Right ventricle myocardium superior (tissue), 1 donor: ENCODE data around the gene EIF4G3. TPM values are rescaled to one million over a fixed set of nuclear protein-coding genes. Genes with fewer than 3 reads are reported as not detected.
"Not testable (repeated sequence)": the region's sequence is repeated elsewhere in the genome, so short reads cannot be mapped to it uniquely, and the experiment has no call there.

ENCODE experiments used
- ATAC-seq: fragments of 200-7000 bp; cut with Tn5 transposase; one replicate; pipeline ENCODE4 v1.9.1; 2020; ENCODE audit warnings: mild to moderate bottlenecking; ENCODE audit not compliant: poor library complexity
- DNase-seq: peaks from one replicate; pipeline ENCODE4 v3.0.0-alpha.2; 2020
- intact Hi-C: fragments of 100-400 bp; cut with DNase I; formaldehyde crosslinking; loops from one replicate; pipeline ENCODE4 v1.11.2; 2022
- total RNA-seq: library from RNA; stranded (reverse); fragmentation: NEBNext Ultra II Directional; extraction: Animal tissue kit (Norgen Biotek cat#: 25700); gene quantifications from one replicate; pipeline ENCODE4 v1.2.1, GENCODE V29; 2021
- donor health status: DM: no; HTN: yes; CAD: no; lungs with severe emphysema.

EIF4G3 gene
- total RNA-seq, 1 donor from 2014 or later: 24.7 TPM

DNA sequence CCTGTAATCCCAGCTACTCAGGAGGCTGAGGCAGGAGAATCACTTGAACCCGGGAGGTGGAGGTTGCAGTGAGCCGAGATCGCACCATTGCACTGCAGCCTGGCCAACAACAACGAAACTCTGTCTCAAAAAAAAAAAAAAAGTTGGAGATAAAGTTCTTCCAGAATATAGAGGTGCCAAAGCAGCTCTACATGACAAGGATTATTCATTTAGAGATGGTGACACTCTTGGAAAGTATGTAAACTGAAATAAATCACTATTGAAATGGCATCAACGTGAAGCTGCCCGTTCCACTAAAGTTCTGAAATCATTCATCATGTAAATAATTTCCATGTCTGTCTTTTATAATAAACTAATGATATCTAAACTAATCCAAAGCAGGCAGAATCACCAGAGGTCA, 14.9 kb downstream of the EIF4G3 start:
- ATAC-seq: no peak
- DNase-seq: no peak
- intact Hi-C loops: no loop called here

DNA sequence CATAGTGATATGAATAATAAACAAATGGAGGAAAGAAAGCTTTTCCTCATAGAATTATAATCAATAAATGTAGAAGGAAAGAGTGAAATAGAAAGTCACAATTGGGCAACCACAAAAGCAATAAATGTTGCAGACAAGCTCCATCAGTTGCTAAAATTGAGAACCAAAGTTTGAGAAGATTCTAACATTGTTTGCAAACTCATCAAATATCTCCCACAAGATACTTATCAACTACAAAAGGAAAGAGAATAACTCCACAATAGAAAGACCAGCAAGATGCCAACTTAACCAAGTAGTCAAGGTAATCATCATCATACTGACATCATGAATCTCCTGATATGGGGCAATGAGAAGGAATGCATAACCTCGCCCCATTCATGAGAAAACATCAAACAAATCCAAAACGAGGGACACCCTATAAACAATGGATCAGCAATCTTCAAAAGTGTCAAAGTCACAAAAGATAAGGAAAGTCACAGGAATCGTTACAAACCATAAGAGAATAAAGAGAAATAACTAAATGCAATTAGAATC, 16.4 kb downstream of the EIF4G3 start:
- intact Hi-C loops: no loop called here
- no peak for ATAC-seq
- DNase-seq: no peak

DNA sequence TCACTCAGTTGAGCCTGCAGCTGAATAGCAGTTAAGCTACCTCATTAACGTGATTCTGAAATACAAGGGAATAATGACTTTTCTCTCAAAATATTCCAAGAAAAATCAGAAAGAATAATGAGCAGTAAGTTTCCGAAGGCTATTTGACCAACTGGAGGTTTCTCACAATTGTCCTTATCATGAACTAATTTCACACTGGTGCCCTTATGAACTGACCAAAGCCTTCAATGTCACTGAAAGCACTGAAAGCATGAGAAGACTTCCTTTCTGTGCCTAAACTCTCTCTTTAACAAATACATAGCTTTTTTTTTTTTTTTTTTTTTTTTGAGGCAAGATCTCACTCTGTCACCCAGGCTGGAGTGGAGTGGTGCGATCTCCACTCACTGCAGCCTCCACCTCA, 18.8 kb downstream of the EIF4G3 start:
- ATAC-seq: no peak
- intact Hi-C loops: no loop called here
- no peak for DNase-seq

DNA sequence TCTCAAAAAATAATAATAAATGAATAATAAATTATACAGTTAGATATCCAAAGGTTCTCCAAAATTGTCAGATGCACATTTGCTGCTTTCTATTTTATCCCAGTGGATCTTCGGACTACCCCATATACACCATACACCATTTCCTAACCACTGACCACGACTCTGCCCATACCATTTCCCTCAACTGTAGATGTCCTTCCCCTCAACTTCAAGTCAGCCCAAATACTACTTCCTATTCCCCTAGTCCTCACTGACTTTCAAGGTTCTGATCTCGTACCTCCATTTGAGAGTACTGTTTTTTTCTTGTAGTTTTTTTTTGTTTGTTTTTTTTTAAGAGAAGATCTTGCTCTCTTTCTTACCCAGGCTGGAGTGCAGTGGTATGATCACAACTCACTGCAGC, 19.6 kb downstream of the EIF4G3 start:
- intact Hi-C loops: no loop called here
- no peak for DNase-seq

DNA sequence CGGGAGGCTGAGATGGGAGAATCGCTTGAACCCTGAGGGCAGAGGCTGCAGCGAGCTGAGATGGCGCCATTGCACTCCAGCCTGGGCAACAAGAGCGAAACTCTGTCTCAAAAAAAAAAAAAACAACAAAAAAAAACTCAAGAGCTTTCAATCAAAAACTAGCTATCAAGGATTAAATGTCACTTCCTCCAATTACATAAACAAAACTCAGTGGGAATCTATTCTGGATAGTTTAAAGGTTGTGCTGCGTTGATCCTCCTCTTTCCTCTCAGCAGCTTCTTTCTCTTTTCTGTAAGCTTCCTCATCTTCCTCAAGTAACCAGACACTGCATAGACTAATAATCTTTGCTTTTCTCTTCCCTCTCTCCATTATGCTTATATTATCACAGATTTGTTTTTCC, 20.7 kb downstream of the EIF4G3 start:
- DNase-seq: no peak
- ATAC-seq: no peak
- intact Hi-C loops: no loop called here

More for the DNA sequence above, 19.6 kb downstream of the EIF4G3 start:
- no peak for ATAC-seq

DNA sequence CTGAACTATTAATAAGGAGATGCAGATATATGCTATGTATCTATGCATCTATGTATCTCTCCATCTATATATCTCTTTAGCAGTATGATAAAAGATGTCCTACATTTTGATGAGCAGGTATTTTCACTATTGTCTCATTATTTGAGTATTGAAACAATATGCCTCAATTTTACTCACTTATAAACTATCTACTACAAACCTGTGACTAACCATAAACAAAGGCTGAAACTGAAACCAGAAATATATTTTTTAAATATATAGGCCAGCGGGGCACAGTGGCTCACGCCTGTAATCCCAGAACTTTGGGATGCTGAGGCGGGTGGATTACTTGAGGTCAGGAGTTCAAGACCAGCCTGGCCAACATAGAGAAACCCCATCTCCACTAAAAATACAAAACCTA, 22.0 kb downstream of the EIF4G3 start:
- no peak for ATAC-seq
- intact Hi-C loops: no loop called here
- DNase-seq: no peak

DNA sequence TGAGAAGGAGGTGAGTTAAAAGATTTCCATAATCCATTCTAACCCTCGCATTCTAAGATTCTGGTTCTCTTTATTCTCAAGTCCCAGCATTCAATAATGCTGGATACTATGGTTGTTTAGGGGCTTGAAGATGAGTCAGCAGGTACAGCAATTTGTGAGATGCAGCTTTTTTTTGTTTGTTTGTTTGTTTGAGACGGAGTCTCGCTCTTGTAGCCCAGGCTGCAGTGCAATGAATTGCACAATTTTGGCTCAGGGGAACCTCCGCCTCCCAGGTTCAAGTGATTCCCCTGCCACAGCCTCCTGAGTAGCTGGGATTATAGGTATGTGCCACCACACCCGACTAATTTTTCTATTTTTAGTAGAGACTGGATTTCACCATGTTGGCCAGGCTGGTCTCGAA, 23.3 kb downstream of the EIF4G3 start:
- intact Hi-C loops: no loop called here
- ATAC-seq: no peak
- no peak for DNase-seq

DNA sequence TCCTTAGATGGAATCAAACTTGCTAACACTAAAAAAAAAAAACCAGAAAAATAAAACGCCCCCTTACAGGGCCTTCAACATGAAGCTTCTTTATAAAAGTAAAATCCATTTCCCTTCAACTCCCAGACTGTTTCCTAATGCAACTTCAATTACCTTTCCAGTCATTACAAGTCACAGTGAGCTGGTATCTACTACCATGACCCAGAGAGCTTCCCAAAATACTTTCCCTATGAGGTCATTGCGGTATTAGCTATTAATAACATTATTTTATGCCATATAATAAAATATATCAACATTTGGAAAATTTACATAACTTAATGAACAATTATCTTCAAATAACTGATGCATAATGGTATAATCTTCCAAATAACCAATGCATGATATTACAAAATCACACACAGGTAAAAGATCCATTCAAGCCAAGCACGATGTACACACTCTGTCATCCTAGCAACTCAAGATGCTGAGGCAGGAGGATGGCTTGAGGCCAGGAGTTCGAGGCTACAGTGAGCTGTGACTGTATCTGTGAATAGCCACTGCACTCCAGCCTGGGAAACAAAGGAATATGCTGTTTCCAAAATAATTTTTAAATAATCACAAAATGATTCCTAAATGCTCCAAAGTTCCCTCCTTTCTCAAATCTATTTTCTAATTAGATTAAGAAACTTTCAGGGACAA, 24.1 kb downstream of the EIF4G3 start:
- DNase-seq (no peak), ATAC-seq (no peak)
- intact Hi-C loops: no loop called here

DNA sequence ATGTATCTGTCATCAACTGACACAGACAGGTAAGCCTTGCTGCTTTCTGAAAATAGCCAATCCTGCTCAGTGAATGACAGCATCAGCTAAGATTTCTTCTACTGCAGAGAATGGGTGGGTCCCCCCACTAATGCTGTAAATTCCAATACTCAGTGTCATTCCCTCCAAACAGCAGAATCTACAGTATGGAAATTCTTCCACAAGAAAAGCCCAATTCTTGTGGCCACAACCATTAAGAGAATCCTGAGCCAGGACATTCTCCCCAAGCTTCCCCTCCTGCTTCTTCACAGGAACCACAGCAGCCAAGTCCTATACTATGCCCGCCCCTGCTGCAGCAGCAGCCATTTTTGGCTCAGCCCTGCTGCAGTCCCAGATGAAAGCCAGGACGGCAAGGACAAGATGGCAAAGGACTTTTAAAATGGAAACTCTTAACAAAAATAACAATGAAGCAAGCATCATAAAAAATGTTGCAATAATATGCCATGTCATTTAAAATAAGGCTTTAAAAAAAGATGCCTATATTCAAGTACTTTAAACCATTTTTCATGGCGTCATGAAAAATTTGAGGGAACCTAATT, 26.8 kb downstream of the EIF4G3 start:
- intact Hi-C loops: no loop called here
- ATAC-seq: peak; percentile 75
- no peak for DNase-seq

DNA sequence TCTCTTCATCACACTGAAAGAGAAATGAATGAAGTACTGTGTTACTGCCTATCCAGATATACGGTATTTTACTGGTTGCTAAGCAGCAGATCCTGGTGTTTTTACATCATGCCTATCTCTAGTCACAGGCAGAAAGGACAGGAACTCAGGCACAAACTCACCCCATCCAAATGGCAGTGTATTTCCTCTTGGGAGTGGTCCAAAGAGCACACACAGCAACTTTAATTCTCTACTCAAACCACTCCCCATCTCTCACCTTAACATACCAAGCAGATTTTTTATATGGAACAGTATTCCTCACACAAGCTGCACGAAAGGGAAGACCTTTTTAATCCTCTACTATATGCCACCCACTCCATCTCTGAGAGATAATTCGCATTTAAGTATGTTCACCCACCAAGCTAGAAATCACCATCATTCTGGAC, 27.3 kb downstream of the EIF4G3 start:
- intact Hi-C loops: no loop called here
- DNase-seq: no peak

DNA sequence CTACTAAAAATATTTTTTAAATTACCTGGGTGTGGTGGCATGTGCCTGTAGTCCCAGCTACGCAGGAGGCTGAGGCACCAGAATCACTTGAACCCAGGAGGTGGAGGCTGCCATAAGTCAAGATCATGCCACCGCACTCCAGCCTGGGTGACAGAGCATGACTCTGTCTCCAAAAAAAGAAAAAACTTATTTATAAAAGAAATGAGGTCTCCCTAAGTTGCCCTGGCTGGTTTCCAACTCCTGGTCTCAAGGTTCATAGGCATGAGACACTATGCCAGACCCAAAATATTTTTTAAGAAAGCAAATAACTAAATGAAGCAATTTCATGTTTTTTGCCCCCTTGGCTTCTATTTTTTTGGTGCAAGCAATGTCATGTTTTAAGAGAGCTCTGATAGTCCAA, 32.9 kb downstream of the EIF4G3 start:
- no peak for ATAC-seq
- no peak for DNase-seq
- intact Hi-C loops: no loop called here

More for the DNA sequence above, 27.3 kb downstream of the EIF4G3 start:
- peak; percentile 93 for ATAC-seq

DNA sequence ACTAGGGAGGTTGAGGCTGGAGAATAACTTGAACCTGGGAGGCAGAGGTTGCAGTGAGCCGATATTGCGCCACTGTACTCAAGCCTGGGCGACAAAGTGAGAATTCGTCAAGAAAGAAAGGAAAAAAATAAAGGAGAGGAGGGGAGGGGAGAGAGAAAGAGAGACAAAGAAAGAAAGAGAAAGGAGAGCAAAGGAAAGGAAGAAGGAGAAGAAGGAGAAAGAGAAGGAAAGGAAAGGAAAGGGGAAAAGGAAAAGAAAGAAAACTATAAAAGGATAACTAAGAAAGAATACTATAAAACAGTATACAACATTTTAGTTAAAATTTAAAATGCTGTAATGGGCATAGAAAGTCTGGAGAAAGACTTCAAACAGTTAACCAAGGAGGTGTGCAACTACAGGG, 33.6 kb downstream of the EIF4G3 start:
- intact Hi-C loops: no loop called here
- ATAC-seq (no peak), DNase-seq (no peak)

DNA sequence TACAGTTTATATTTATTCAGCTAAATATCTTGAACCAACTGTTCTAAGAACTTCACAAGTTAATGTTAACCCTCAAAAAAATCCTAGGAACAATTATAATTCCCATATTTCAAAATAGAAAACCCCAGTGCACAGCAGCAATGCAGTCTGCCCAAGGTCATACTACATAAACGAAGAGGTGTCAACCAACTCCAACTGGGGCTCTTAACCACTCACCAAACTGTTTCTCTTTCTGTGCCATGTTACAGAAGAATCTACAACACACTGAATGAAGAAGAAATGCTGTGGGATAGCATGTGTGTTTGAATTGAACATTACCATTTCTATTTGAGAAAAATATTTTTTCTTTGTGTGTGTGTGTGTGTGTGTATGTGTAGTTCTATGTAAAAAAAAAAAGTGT, 35.7 kb downstream of the EIF4G3 start:
- DNase-seq (no peak), ATAC-seq (no peak)
- intact Hi-C loops: no loop called here

DNA sequence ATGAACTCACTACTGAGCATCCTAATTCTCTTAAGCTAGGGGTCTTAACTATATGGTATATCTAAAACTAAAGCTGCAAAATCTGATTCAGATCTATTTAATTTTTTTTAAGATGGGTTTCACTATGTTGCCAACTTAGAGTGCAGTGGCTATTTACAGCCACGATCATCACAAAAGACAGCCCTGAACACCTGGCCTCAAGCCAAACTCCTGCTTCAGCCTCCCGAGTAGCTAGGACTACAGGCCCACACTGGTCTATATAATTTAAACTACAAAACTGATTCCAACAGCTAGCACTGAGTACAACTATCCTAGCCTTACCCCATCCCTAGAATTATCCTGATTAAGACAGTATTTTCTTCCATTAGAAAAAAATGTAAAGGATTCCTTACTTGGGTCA, 37.1 kb downstream of the EIF4G3 start:
- ATAC-seq (peak; percentile 79), DNase-seq (peak; percentile 56)
- intact Hi-C loops: no loop called here

DNA sequence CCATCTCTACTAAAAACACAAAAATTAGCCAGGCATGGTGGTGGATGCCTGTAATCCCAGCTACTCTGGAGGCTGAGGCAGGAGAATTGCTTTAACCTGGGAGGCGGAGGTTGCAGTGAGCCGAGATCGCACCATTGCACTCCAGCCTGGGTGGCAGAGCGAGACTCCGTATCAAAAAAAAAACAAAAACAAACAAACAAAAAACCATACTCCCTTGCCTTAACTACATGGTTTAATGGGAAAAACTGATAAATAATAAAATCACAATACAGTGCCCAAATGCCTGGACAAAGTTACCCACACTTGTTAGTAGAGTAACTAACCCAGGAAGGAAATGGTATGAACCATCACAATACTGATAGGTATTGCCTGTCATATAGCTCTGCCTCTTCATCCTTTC, 40.4 kb downstream of the EIF4G3 start:
- intact Hi-C loops, ATAC-seq, DNase-seq: not testable (repeated sequence)

DNA sequence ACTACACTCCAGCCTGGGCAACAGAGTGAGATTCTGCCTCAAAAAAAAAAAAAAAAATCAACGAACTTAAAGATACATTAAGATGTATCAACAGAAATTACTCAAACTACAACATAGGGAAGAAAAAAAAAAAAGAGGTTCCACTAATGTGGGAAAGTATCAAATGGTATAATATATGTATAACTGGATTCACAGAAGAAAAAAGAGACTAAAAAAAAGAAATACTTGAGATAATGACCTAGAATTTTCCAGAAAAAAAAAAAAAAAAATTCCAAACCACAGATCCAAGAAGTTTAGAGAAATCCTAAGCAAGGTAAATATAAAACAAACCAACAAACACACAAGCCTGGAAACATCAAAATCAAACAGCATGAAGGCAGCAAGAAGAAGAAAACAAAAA, 45.5 kb downstream of the EIF4G3 start:
- DNase-seq (no peak), ATAC-seq (no peak)
- intact Hi-C loops: no loop called here

DNA sequence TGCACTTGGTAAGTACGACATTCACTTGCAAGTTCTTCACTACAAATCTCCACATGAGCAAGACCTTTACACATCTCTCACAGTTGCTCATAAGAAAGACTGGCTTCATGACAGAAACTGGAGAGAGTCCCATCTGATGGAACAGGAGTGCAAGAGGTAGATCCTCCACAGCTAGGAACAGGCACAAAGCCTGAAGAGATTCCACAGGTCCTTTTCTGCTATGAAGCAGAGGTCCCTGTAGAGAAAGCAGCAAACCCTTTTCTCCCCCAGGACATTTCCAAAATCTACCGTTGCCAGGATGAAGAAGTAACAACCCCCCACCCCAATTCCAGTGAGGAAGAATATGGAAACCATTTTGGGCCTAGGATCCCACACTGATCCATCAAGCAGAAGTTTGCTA, 47.3 kb downstream of the EIF4G3 start:
- no peak for DNase-seq
- no peak for ATAC-seq
- intact Hi-C loops: no loop called here

DNA sequence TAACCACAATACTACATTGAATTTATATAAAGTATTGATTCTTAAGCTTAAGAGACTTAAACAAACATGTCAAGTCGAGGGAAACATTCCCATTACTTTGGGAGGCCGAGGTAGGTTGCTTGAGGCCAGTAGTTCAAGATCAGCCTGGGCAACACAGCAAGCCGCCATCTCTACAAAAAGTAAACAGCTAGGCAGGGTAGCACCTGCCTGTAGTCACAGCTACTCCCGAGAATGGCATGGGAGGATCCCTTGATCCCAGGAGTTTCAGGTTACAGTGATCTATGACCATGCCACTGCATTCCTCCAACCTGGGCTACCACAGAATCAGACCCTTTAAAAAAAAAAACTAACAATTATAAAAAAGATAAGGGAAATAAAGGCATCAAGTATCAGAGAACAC, 50.4 kb downstream of the EIF4G3 start:
- no peak for DNase-seq
- intact Hi-C loops: no loop called here
- ATAC-seq: no peak

DNA sequence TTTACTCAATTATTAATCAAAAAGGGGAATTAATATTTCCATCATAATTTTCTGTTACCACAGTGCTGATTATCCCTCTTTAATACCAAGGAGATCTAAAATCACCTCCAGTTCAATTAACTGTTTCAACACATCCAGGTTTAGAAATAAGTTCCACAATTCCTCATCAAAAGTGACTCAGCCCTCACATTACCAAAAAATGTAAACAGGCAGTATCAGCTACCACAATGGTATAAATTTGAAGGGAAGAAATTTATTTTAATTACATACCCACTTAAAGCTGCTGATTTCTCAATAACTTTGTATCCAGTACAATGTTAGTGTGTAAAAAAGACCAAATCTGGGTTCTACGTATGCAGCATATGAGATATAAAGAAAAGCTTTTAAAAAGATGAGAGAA, 51.9 kb downstream of the EIF4G3 start:
- DNase-seq (no peak), ATAC-seq (no peak)
- intact Hi-C loops: no loop called here

DNA sequence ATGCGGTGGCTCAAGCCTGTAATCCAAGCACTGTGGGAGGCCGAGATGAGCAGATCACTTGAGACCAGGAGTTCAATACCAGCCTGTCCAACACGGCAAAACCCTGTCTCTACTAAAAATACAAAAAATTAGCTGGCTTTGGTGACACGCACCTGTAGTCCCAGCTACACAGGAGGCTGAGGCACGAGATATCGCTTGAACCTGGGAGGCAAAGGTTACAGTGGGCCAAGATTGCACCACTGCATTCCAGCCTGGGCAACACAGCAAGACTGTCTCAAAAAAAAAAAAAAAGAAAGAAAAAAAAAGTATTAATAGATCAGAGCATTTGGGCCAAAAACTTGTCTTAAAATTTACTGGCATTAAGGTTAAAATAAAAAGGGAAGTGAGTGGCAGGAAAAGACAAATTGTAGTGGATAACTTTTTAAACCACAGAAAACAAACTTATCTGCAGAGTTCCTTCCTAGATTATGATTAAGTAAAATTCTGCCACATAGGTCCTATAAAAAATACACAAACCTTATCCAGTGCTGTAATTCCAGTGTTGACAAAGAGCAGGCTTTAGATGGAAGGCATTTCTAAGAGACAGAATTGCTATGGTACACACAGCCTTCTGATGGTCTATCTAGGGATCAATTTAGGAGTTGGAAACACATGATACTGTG, 53.3 kb downstream of the EIF4G3 start:
- intact Hi-C loops: no loop called here
- ATAC-seq: no peak

More for the DNA sequence above, 53.3 kb downstream of the EIF4G3 start:
- no peak for DNase-seq
